Measurements from ENCODE around the gene VSIG4. TPM values are rescaled to one million over a fixed set of nuclear protein-coding genes. Genes with fewer than 3 reads are reported as not detected.

VSIG4 gene
- polyA plus RNA-seq, 3 donors, result 10.2 to 56.8 (median 25.1) TPM

- Histone ChIP-seq H3K79me2 (ENCODE audit: insufficient read depth, low read length) (peaks cover 71% of the 10 kb centered on the region), H3K4me1 (ENCODE audit: control insufficient read depth in 1 of 2, insufficient read depth in 2 of 2, low read length in 2 of 2) (peaks cover 65 to 100% of the 10 kb centered on the region in 2 donors), H3K4me2 (replicated peaks; ENCODE audit: extremely low read depth, low read length, poor library complexity, severe bottlenecking) (peak overlapping the region; percentile 94), H3K4me3 (replicated peaks in 1 of 3; ENCODE audit: low read depth in 2 of 3, low read length in 3 of 3) (peak overlapping the region in 2 of 3 experiments; percentile 92 to 100), H4K20me1 (ENCODE audit: insufficient read depth, low read length) (peaks cover 12% of the 10 kb centered on the region), H2AFZ (ENCODE audit: insufficient read depth, low read depth, low read length, poor library complexity, severe bottlenecking) (no peak overlapping the region), H3K9ac (ENCODE audit: insufficient read depth, low read length, poor library complexity, severe bottlenecking) (no peak overlapping the region), H3K27me3 (ENCODE audit: control insufficient read depth in 2 of 2, insufficient read depth in 2 of 2, low read length in 2 of 2) (no peaks in the 10 kb centered on the region), H3K36me3 (replicated peaks in 1 of 2; ENCODE audit: control insufficient read depth in 1 of 2, insufficient read depth in 2 of 2, low read length in 2 of 2) (peaks cover 26 to 32% of the 10 kb centered on the region in 2 donors), H3K9me3 (replicated peaks in 1 of 2; ENCODE audit: control insufficient read depth in 1 of 2, insufficient read depth in 1 of 2, low read length in 2 of 2) (no peaks in the 10 kb centered on the region), H3K27ac (ENCODE audit: low read depth in 1 of 2, low read length in 2 of 2) (peak overlapping the region; percentile 54 to 90)
- Mint-ChIP-seq H3K36me3 (peaks cover 26 to 33% of the 10 kb centered on the region in 2 donors), H3K9me3 (peaks cover 0 to 3% (median 0%) of the 10 kb centered on the region in 7 donors), H3K4me1 (peaks cover 65% of the 10 kb centered on the region), H3K27ac (peak overlapping the region; percentile 92 to 98 (median 98)), H3K27me3 (ENCODE audit: low read depth in 3 of 3) (peaks cover 0 to 1% (median 0%) of the 10 kb centered on the region in 3 donors), H3K4me3 (peak overlapping the region; percentile 83 to 86)
- TF ChIP-seq CTCF (IDR thresholded peaks at IDR 0.05), result no peak
- intact Hi-C loops (cut with micrococcal nuclease), result loop anchor here in 1 of 2 donors (10.0 kb wide), 1 partner anchor 320 kb away; no protein-coding TSS in a partner anchor
- DNase-seq, result no peak
- WGBS (ENCODE audit: insufficient coverage), result no CpG with 5 or more reads among the region's 1 CpG
Observed at GRCh38 chrX:66014556-66014955, 25.3 kb downstream of the VSIG4 start.

- Histone ChIP-seq H3K27me3 (ENCODE audit: control insufficient read depth in 2 of 2, insufficient read depth in 2 of 2, low read length in 2 of 2) (no peaks in the 10 kb centered on the region), H3K4me3 (replicated peaks in 1 of 3; ENCODE audit: low read depth in 2 of 3, low read length in 3 of 3) (peak overlapping the region in 1 of 3 experiments; percentile 92), H3K9ac (ENCODE audit: insufficient read depth, low read length, poor library complexity, severe bottlenecking) (no peak overlapping the region), H3K4me2 (replicated peaks; ENCODE audit: extremely low read depth, low read length, poor library complexity, severe bottlenecking) (peak overlapping the region; percentile 94), H3K36me3 (replicated peaks in 1 of 2; ENCODE audit: control insufficient read depth in 1 of 2, insufficient read depth in 2 of 2, low read length in 2 of 2) (peaks cover 21 to 27% of the 10 kb centered on the region in 2 donors), H3K9me3 (replicated peaks in 1 of 2; ENCODE audit: control insufficient read depth in 1 of 2, insufficient read depth in 1 of 2, low read length in 2 of 2) (no peaks in the 10 kb centered on the region), H3K4me1 (ENCODE audit: control insufficient read depth in 1 of 2, insufficient read depth in 2 of 2, low read length in 2 of 2) (peaks cover 65 to 100% of the 10 kb centered on the region in 2 donors), H3K27ac (ENCODE audit: low read depth in 1 of 2, low read length in 2 of 2) (peak overlapping the region; percentile 54 to 90), H3K79me2 (ENCODE audit: insufficient read depth, low read length) (peaks cover 76% of the 10 kb centered on the region), H4K20me1 (ENCODE audit: insufficient read depth, low read length) (peaks cover 12% of the 10 kb centered on the region), H2AFZ (ENCODE audit: insufficient read depth, low read depth, low read length, poor library complexity, severe bottlenecking) (no peak overlapping the region)
- H3K9me3 Mint-ChIP-seq, result peaks cover 0 to 2% (median 0%) of the 10 kb centered on the region in 7 donors
- TF ChIP-seq CTCF (IDR thresholded peaks at IDR 0.05), result no peak
- no CpG with 5 or more reads among the region's 2 CpGs for WGBS (ENCODE audit: insufficient coverage)
- peaks cover 64% of the 10 kb centered on the region for H3K4me1 Mint-ChIP-seq
- H3K27ac Mint-ChIP-seq, result peak overlapping the region; percentile 92 to 98 (median 98)
- peaks cover 21 to 28% of the 10 kb centered on the region in 2 donors for H3K36me3 Mint-ChIP-seq
- no peak overlapping the region for H3K4me3 Mint-ChIP-seq
- intact Hi-C loops (cut with micrococcal nuclease), result loop anchor here in 1 of 2 donors (10.0 kb wide), 1 partner anchor 319 kb away; no protein-coding TSS in a partner anchor
- no peak for DNase-seq
- H3K27me3 Mint-ChIP-seq (ENCODE audit: low read depth in 3 of 3), result peaks cover 0 to 1% (median 0%) of the 10 kb centered on the region in 3 donors
Observed at GRCh38 chrX:66014084-66014483, 25.8 kb downstream of the VSIG4 start.
